Loucy (cell line): ENCODE measurements around the gene C7orf57.

ENCODE experiments used
- H2AFZ ChIP-seq: fragments of 200-600 bp; sonication (generic); 2 replicates; pipeline ENCODE4 v1.6.0; 2016; ENCODE audit warnings: antibody characterized with exemption, mild to moderate bottlenecking, low read length, moderate library complexity
- H3F3A ChIP-seq: fragments of 200-600 bp; 2 replicates; pipeline ENCODE4 v1.6.0; 2016; ENCODE audit warnings: antibody characterized with exemption, low read depth, mild to moderate bottlenecking
- H3K27me3 ChIP-seq: fragments of 200-600 bp; sonication (generic); 2 replicates; pipeline ENCODE4 v1.6.1; 2014; ENCODE audit warnings: low read length, mild to moderate bottlenecking; ENCODE audit not compliant: insufficient read depth, poor library complexity, severe bottlenecking
- H3K36me3 ChIP-seq: fragments of 200-600 bp; sonication (generic); 2 replicates; pipeline ENCODE4 v1.6.1; 2016; ENCODE audit warnings: low read length; ENCODE audit not compliant: insufficient read depth
- H3K4me1 ChIP-seq: fragments of 200-600 bp; sonication (generic); 2 replicates; pipeline ENCODE4 v1.5.1; 2014; ENCODE audit warnings: low read length, mild to moderate bottlenecking; ENCODE audit not compliant: insufficient read depth, poor library complexity, severe bottlenecking
- H3K4me2 ChIP-seq: fragments of 200-600 bp; sonication (generic); 2 replicates; pipeline ENCODE4 v1.6.0; 2014; ENCODE audit warnings: antibody characterized with exemption, low read length, low read depth, mild to moderate bottlenecking; ENCODE audit not compliant: poor library complexity, severe bottlenecking
- H3K4me3 ChIP-seq: fragments of 200-600 bp; sonication (generic); 2 replicates; pipeline ENCODE4 v1.5.1; 2014; ENCODE audit warnings: low read length, mild to moderate bottlenecking, mixed read lengths; ENCODE audit not compliant: poor library complexity, severe bottlenecking
- H3K79me2 ChIP-seq: fragments of 200-600 bp; sonication (generic); 2 replicates; pipeline ENCODE4 v1.6.1; 2014; ENCODE audit warnings: low read length; ENCODE audit not compliant: insufficient read depth
- H3K9ac ChIP-seq: fragments of 200-600 bp; sonication (generic); 2 replicates; pipeline ENCODE4 v1.6.0; 2014; ENCODE audit warnings: mild to moderate bottlenecking, low read depth, low read length, moderate library complexity; ENCODE audit not compliant: poor library complexity, severe bottlenecking
- H3K9me2 ChIP-seq: fragments of 200-600 bp; sonication (generic); replicated peaks from 2 replicates; pipeline ENCODE4 v1.6.1; 2016; ENCODE audit warnings: low read depth, low read length, mixed read lengths
- H3K9me3 ChIP-seq: fragments of 200-600 bp; sonication (generic); 2 replicates; pipeline ENCODE4 v1.6.1; 2014; ENCODE audit warnings: mild to moderate bottlenecking, antibody characterized with exemption, low read length, low read depth; ENCODE audit not compliant: insufficient read depth
- H4K20me1 ChIP-seq: fragments of 200-600 bp; sonication (generic); 2 replicates; pipeline ENCODE4 v1.6.0; 2014; ENCODE audit warnings: antibody characterized with exemption, low read length, mild to moderate bottlenecking; ENCODE audit not compliant: insufficient read depth, poor library complexity, severe bottlenecking
- EZH2phosphoT487 ChIP-seq: fragments of 200-600 bp; IDR thresholded peaks from 2 replicates; pipeline ENCODE4 v1.6.1; 2018; ENCODE audit warnings: antibody characterized with exemption, mild to moderate bottlenecking, moderate library complexity, borderline replicate concordance
- TF ChIP-seq, protein P1 (sequence below): fragments of 200-600 bp; sonication (generic); conservative IDR thresholded peaks from 2 replicates; pipeline ENCODE4 v1.5.1; 2014; ENCODE audit warnings: mild to moderate bottlenecking, antibody characterized with exemption, low read length

Gene C7orf57

DNA sequence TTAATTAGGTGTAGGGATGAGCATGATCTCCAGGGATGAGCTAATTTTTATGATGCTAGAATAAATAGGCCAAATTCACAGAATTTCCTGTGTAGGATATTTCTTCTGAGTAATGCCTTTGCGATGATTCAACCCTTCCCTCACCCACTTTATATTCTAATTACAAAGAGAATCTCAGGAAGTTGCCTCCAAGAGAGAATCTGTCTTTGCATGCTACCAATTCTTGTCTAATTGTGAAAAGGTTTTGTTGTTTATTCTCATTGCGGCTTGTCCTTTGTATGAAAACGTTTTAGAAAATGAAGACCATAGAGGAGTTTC, 6.3 kb downstream of the C7orf57 start:
- Histone ChIP-seq H2AFZ (no peak overlapping the region), H3K36me3 (no peaks in the 10 kb centered on the region), H3K4me1 (no peaks in the 10 kb centered on the region), H3K4me2 (no peak overlapping the region), H4K20me1 (no peaks in the 10 kb centered on the region), H3F3A (no peaks in the 10 kb centered on the region), H3K9me2 (no peaks in the 10 kb centered on the region), H3K79me2 (no peaks in the 10 kb centered on the region), H3K9me3 (no peaks in the 10 kb centered on the region), H3K27me3 (no peaks in the 10 kb centered on the region), H3K4me3 (no peak overlapping the region), H3K9ac (no peak overlapping the region)
- TF ChIP-seq EZH2phosphoT487, result no peak
- TF ChIP-seq, protein P1, sequence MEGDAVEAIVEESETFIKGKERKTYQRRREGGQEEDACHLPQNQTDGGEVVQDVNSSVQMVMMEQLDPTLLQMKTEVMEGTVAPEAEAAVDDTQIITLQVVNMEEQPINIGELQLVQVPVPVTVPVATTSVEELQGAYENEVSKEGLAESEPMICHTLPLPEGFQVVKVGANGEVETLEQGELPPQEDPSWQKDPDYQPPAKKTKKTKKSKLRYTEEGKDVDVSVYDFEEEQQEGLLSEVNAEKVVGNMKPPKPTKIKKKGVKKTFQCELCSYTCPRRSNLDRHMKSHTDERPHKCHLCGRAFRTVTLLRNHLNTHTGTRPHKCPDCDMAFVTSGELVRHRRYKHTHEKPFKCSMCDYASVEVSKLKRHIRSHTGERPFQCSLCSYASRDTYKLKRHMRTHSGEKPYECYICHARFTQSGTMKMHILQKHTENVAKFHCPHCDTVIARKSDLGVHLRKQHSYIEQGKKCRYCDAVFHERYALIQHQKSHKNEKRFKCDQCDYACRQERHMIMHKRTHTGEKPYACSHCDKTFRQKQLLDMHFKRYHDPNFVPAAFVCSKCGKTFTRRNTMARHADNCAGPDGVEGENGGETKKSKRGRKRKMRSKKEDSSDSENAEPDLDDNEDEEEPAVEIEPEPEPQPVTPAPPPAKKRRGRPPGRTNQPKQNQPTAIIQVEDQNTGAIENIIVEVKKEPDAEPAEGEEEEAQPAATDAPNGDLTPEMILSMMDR, result no peak

DNA sequence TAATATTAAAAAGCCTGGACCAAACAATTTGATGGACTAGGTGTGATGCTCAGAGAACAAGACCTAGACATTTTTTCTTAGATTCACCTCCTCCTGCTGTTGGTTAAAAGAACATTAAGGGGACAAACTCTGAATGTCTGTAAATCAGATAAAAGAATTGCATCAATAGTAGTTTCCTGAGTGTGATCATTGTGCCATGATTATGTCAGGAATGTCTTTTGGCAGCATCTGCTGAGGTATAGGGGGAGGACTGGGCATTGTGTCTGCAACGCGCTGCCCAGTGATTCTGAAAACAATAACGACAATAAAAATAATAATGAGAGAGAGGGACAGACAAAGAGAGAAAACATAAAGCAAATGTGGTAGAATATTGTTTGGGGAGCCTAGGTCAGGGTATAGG, 6.9 kb downstream of the C7orf57 start:
- TF ChIP-seq EZH2phosphoT487, result no peak
- TF ChIP-seq, protein P1, result no peak

DNA sequence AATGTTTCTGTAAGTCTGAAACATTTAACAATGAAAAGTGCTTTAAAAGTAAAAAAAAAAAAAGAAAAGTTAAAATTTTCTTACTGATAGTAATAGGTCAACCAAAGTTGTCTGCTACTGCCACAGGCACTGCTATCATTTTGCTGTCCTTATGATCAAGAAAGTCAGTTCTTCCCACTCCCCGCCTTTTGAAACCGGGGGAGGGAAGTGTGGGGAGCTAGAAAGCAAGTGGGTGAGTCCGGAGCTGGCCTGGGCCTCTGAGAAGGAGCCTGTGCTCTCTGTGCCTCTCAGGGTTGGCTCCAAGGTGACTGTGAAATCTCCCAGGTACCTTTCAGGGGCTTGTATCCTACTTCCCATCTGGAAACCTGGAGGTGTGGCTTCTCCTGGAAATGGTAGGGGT, 7.3 kb downstream of the C7orf57 start:
- H3F3A ChIP-seq, result no peaks in the 10 kb centered on the region
- no peak overlapping the region for H3K9ac ChIP-seq
- H2AFZ ChIP-seq, result no peak overlapping the region
- H3K9me2 ChIP-seq, result no peaks in the 10 kb centered on the region
- no peaks in the 10 kb centered on the region for H4K20me1 ChIP-seq
- no peaks in the 10 kb centered on the region for H3K79me2 ChIP-seq
- TF ChIP-seq EZH2phosphoT487, result no peak
- TF ChIP-seq, protein P1, result no peak
- H3K27me3 ChIP-seq, result no peaks in the 10 kb centered on the region
- no peaks in the 10 kb centered on the region; the same call in 1 of the 2 replicates for H3K9me3 ChIP-seq
- no peak overlapping the region for H3K4me3 ChIP-seq
- no peaks in the 10 kb centered on the region for H3K4me1 ChIP-seq
- no peaks in the 10 kb centered on the region for H3K36me3 ChIP-seq
- H3K4me2 ChIP-seq, result no peak overlapping the region

More for the DNA sequence above, 6.9 kb downstream of the C7orf57 start:
- Histone ChIP-seq H3K9me2 (no peaks in the 10 kb centered on the region), H3K4me3 (no peak overlapping the region), H3K36me3 (no peaks in the 10 kb centered on the region), H3F3A (no peaks in the 10 kb centered on the region), H4K20me1 (no peaks in the 10 kb centered on the region), H2AFZ (no peak overlapping the region), H3K79me2 (no peaks in the 10 kb centered on the region), H3K4me2 (no peak overlapping the region), H3K9ac (no peak overlapping the region), H3K9me3 (no peaks in the 10 kb centered on the region; the same call in 1 of the 2 replicates), H3K4me1 (no peaks in the 10 kb centered on the region), H3K27me3 (no peaks in the 10 kb centered on the region)
